GM19035 (cell line): Measurements from ENCODE around the gene ERICH6B.

Experiments used
- ATAC-seq: cut with Tn5 transposase; IDR thresholded peaks from one replicate; pipeline ENCODE4 v1.9.1; 2021; ENCODE audit not compliant: unreplicated experiment

Gene ERICH6B

DNA sequence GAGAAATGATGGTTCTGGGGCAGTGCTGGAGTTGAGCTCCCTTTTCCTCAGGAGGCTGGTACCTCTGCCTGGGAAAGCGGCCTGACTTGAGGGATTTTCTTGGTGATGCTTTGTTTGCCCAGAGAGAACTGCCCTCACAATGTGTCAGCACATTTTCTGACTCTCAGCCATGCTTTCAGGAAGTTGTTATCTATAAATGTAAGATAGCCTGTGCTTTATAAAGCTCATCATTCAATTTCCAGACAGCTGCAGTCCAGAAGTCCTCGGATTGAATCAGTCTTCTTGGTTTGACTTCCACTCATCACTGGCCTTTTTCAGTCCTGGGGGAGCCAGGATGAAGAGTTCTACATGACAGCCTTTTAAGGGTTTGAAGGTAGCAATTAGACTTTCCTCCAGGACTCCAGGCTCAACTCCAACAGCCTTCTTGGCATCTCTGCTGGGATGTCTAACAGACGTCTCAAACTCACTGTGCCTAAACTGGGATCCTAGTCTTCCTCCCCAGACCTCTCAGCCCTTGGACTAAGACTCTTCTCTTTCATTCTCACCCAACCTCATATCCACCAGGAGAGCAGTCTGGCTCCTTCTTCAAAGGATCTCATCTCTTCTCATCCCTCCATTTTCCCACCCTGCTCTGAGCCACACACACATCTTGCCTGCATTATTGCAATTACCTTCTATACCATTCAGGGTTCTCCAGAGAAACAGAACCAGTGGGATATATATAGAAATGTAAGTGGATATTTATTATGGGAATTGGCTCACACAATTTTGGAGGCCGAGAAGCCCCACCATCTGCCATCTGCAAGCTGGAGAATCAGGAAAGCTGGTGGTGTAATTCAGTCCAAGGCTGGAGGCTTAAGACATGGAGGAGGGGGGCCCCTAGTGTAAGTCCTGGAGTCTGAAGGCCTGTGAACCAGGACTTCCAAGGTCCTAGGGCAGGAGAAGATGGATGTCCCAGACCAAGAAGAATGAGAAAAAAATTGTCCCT lies 13.1 kb downstream of the ERICH6B start:
- ATAC-seq = no peak

- ATAC-seq = no peak
Measured at GRCh38 chr13:45601680-45602079, 13.9 kb downstream of the ERICH6B start.

GRCh38 chr13:45598597-45598996 lies 16.9 kb downstream of the ERICH6B start:
- no peak for ATAC-seq

- no peak for ATAC-seq
Measured at GRCh38 chr13:45596800-45597475, 18.6 kb downstream of the ERICH6B start.

GRCh38 chr13:45595965-45596364 lies 19.6 kb downstream of the ERICH6B start:
- ATAC-seq = no peak

- no peak for ATAC-seq
Measured at GRCh38 chr13:45594764-45595163, 20.8 kb downstream of the ERICH6B start.

- ATAC-seq = no peak
Measured at GRCh38 chr13:45594227-45594626, 21.3 kb downstream of the ERICH6B start.

DNA sequence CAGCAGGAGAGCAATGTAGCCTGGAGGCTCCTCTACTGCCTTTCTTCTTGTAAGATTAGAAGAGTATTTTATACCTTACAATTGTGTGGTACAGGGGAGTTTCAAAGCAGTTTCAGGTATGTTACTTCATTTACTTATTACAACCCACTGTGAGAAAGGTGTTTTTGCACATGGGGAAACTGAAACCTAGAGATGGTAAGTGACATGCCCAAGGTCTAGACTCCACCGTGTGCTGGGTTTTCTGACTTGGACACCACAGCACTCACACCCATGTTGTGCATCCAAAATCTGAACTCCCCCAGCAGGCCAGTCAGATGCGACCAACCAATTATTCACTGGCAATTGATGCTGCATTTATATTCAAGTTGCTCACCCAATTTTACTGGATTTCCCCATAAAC lies 22.8 kb downstream of the ERICH6B start:
- no peak for ATAC-seq

DNA sequence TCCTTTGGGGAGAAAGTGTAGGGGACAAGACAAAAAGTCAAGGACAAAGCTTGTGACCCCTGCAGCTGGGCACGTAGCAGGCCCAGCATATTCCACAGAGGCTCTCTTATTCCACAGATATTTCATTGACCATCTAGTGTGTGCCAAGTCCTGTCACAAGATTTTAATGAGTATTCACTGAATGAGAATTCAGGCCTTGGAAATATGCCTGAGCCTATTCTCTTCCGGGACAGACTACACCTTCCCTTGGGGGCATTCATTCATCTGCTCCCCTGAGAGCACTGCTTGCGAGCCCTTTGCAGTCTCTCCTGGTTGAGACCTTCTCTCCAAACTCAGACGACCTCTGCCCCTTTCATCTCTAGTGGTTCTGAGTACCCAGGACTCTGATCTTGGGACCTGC lies 25.5 kb downstream of the ERICH6B start:
- no peak for ATAC-seq

DNA sequence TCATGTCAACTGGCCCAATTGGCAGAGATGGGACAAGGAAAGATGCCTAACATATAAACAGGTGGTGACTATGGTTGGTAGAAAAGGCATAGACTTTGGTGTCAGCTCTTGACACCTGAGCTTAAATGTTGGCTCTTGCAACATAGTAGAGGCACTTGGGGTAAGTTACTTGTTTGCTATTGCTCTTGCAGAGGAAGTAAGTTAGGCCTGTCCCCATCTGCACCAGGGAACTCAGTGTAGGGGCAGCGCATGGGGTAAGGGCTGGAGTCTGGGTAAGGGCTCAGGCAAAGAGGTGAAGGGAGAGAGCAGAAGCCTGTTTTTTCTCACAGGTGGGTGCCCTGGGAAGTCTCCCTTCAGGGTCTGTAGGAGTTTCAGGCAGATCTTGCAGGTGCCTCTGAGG lies 27.6 kb downstream of the ERICH6B start:
- ATAC-seq = no peak

- ATAC-seq = no peak
Measured at GRCh38 chr13:45584816-45585215, 30.7 kb downstream of the ERICH6B start.

- ATAC-seq = no peak
Measured at GRCh38 chr13:45582408-45583076, 33.0 kb downstream of the ERICH6B start.

DNA sequence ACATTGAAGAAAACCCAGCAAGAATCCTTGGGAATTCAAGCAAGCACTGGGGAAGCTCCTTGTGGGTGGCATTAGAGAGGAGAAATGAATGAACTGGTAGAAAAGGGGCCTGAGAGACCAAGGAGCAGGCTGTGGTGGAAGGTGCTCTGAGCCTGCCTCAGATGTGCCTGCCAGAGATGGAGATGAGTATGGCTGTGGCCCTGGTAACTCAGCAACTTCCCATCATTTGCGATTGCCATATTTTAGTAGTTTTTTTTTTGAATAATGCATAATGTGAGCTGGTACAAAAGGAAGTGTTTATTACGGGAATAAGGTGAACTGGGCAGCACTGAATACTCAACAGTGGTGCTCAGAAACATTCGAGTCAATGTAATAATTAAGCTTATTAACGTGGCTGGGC lies 39.1 kb downstream of the ERICH6B start:
- ATAC-seq = no peak

DNA sequence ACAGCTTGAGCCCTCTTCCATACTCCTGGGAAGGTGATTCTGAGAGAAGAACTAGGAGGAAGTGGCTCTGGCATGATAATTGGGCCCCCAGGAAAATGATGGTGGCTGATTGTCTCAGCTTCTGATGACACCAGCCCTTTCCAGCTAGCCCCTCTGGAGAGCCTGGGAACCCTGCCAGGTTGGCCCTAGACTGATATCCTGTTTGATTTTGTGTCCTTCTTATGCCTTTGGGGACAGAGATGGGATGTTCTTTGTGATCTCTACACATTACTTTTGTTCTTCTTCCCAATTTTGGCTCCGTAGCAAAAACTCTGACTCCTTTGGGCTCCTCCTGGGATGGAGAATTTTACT lies 39.7 kb downstream of the ERICH6B start:
- no peak for ATAC-seq

GRCh38 chr13:45575146-45575829 lies 40.3 kb downstream of the ERICH6B start:
- ATAC-seq = no peak

GRCh38 chr13:45565331-45565730 lies 50.2 kb downstream of the ERICH6B start:
- ATAC-seq = no peak

DNA sequence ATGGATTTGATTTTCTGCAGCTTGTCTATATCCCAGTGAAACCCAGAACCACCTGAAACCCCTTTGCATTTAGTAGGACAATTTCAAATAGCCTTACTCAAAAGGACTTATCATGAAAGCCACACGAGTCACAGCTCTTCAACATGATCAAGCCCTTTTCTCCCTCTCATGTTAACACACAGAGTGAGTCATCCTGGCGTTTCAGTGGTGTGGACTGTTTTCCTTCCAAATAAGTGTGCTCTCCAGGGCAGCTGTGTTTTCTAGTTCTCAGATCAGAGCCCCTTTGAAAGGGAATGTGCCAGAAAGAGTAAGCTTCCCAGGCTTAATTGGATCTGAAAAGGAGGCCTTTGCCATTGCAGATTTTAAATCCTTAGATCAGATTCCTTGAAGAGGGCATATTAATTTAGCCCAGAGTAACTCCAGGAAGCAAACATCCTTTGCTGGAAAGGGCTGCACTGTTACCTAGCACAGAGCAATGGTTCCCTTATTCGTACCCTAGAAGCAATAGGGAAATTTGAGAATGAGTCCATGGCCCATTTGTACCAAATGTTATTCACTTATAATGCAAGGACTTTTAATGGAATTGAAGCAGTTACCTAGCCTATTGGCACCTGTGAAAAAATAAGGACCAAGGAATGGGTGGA lies 51.3 kb downstream of the ERICH6B start:
- ATAC-seq = no peak

DNA sequence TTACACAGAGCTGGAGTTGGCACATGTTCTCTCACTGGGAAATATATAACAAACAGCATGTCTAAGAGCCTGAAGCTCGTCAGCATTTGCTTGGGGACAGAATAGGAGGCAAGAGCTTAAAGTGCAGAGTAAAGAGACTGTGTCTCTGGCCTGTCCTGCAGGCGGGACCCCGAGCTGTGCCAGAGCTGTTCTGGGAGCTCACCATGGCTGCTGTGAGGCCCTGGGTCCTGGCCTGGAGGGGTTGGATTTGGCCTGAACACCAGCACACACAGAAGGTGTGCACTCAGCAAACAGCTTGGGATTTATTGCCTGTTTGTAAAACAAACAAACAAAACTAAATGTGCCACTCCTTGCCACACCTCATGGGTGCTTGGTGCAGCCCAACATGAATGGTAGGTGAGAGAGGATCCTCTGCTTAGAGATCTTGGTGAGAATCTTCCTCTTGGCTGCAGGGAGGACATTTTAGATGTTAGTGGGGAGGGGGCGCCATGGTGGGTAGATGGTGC lies 60.9 kb downstream of the ERICH6B start:
- no peak for ATAC-seq

GRCh38 chr13:45548281-45548680 lies 67.3 kb downstream of the ERICH6B start:
- ATAC-seq = no peak

- ATAC-seq = no peak
Measured at GRCh38 chr13:45546410-45546765, 69.2 kb downstream of the ERICH6B start.
